Loucy (cell line): ENCODE measurements around the gene CCBE1.

Experiments
- H2AFZ ChIP-seq: fragments of 200-600 bp; sonication (generic); 2 replicates; pipeline ENCODE4 v1.6.0; 2016; ENCODE audit warnings: antibody characterized with exemption, mild to moderate bottlenecking, low read length, moderate library complexity
- H3F3A ChIP-seq: fragments of 200-600 bp; 2 replicates; pipeline ENCODE4 v1.6.0; 2016; ENCODE audit warnings: antibody characterized with exemption, low read depth, mild to moderate bottlenecking
- H3K27me3 ChIP-seq: fragments of 200-600 bp; sonication (generic); 2 replicates; pipeline ENCODE4 v1.6.1; 2014; ENCODE audit warnings: low read length, mild to moderate bottlenecking; ENCODE audit not compliant: insufficient read depth, poor library complexity, severe bottlenecking
- H3K36me3 ChIP-seq: fragments of 200-600 bp; sonication (generic); 2 replicates; pipeline ENCODE4 v1.6.1; 2016; ENCODE audit warnings: low read length; ENCODE audit not compliant: insufficient read depth
- H3K4me1 ChIP-seq: fragments of 200-600 bp; sonication (generic); 2 replicates; pipeline ENCODE4 v1.5.1; 2014; ENCODE audit warnings: low read length, mild to moderate bottlenecking; ENCODE audit not compliant: insufficient read depth, poor library complexity, severe bottlenecking
- H3K4me2 ChIP-seq: fragments of 200-600 bp; sonication (generic); 2 replicates; pipeline ENCODE4 v1.6.0; 2014; ENCODE audit warnings: antibody characterized with exemption, low read length, low read depth, mild to moderate bottlenecking; ENCODE audit not compliant: poor library complexity, severe bottlenecking
- H3K4me3 ChIP-seq: fragments of 200-600 bp; sonication (generic); 2 replicates; pipeline ENCODE4 v1.5.1; 2014; ENCODE audit warnings: low read length, mild to moderate bottlenecking, mixed read lengths; ENCODE audit not compliant: poor library complexity, severe bottlenecking
- H3K79me2 ChIP-seq: fragments of 200-600 bp; sonication (generic); 2 replicates; pipeline ENCODE4 v1.6.1; 2014; ENCODE audit warnings: low read length; ENCODE audit not compliant: insufficient read depth
- H3K9ac ChIP-seq: fragments of 200-600 bp; sonication (generic); 2 replicates; pipeline ENCODE4 v1.6.0; 2014; ENCODE audit warnings: mild to moderate bottlenecking, low read depth, low read length, moderate library complexity; ENCODE audit not compliant: poor library complexity, severe bottlenecking
- H3K9me2 ChIP-seq: fragments of 200-600 bp; sonication (generic); replicated peaks from 2 replicates; pipeline ENCODE4 v1.6.1; 2016; ENCODE audit warnings: low read depth, low read length, mixed read lengths
- H3K9me3 ChIP-seq: fragments of 200-600 bp; sonication (generic); 2 replicates; pipeline ENCODE4 v1.6.1; 2014; ENCODE audit warnings: mild to moderate bottlenecking, antibody characterized with exemption, low read length, low read depth; ENCODE audit not compliant: insufficient read depth
- H4K20me1 ChIP-seq: fragments of 200-600 bp; sonication (generic); 2 replicates; pipeline ENCODE4 v1.6.0; 2014; ENCODE audit warnings: antibody characterized with exemption, low read length, mild to moderate bottlenecking; ENCODE audit not compliant: insufficient read depth, poor library complexity, severe bottlenecking
- EZH2phosphoT487 ChIP-seq: fragments of 200-600 bp; IDR thresholded peaks from 2 replicates; pipeline ENCODE4 v1.6.1; 2018; ENCODE audit warnings: antibody characterized with exemption, mild to moderate bottlenecking, moderate library complexity, borderline replicate concordance
- TF ChIP-seq, protein P1 (sequence below): fragments of 200-600 bp; sonication (generic); conservative IDR thresholded peaks from 2 replicates; pipeline ENCODE4 v1.5.1; 2014; ENCODE audit warnings: mild to moderate bottlenecking, antibody characterized with exemption, low read length

Gene CCBE1

DNA sequence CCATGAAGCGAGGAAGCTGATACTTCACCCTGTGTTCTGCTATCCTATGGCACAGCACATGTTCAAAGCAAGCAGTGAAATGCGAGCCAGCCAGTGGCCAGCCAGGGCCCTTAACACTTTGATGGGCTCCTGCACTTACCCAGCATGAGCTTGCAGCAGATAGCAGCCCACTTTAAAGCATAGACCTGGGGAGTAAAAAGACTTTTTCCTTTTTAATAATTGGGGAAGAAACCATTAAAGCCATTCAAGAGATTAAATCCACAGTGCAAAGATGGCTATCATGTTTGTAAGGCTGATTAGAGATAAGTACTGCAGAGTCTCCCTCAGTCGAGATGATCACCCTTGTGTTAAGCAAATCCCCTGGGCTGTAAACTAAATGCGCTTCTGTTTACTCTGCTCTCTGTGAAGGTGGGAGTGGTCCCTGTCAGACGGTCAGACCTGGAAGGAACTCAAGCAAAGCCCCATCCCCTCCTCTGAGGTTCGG lies 15.7 kb downstream of the CCBE1 start:
- Histone ChIP-seq H3K4me1 (no peaks in the 10 kb centered on the region), H3F3A (no peaks in the 10 kb centered on the region), H3K9me2 (no peaks in the 10 kb centered on the region), H3K9me3 (no peaks in the 10 kb centered on the region), H2AFZ (no peak overlapping the region), H3K4me3 (no peak overlapping the region), H3K9ac (no peak overlapping the region), H3K27me3 (no peaks in the 10 kb centered on the region), H3K36me3 (no peaks in the 10 kb centered on the region), H3K4me2 (no peak overlapping the region), H3K79me2 (no peaks in the 10 kb centered on the region), H4K20me1 (no peaks in the 10 kb centered on the region)
- TF ChIP-seq EZH2phosphoT487, result no peak
- TF ChIP-seq, protein P1, sequence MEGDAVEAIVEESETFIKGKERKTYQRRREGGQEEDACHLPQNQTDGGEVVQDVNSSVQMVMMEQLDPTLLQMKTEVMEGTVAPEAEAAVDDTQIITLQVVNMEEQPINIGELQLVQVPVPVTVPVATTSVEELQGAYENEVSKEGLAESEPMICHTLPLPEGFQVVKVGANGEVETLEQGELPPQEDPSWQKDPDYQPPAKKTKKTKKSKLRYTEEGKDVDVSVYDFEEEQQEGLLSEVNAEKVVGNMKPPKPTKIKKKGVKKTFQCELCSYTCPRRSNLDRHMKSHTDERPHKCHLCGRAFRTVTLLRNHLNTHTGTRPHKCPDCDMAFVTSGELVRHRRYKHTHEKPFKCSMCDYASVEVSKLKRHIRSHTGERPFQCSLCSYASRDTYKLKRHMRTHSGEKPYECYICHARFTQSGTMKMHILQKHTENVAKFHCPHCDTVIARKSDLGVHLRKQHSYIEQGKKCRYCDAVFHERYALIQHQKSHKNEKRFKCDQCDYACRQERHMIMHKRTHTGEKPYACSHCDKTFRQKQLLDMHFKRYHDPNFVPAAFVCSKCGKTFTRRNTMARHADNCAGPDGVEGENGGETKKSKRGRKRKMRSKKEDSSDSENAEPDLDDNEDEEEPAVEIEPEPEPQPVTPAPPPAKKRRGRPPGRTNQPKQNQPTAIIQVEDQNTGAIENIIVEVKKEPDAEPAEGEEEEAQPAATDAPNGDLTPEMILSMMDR, result no peak

DNA sequence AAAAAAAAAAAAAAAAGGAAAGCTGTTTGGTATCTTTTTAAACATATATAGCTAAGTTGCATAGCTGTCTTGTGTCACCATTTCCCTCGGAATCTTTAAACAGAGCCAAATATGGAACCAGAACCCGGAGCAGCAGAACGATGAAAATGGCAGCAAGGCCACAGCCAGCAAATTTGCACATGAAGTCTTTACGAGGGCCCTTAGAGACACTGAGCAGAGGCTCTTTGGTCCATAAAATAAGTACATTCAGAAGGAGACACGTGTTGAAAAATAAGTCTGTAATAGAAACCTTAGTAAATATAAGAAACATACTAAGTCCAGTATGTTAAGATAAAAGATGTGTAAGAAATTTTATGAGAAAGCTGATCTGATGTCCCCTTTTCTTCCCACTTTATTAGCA lies 16.2 kb downstream of the CCBE1 start:
- Histone ChIP-seq H3K4me3 (no peak overlapping the region), H3K4me2 (no peak overlapping the region), H3K9ac (no peak overlapping the region), H3K9me3 (no peaks in the 10 kb centered on the region), H3K9me2 (no peaks in the 10 kb centered on the region), H4K20me1 (no peaks in the 10 kb centered on the region), H3K79me2 (no peaks in the 10 kb centered on the region), H3F3A (no peaks in the 10 kb centered on the region), H3K4me1 (no peaks in the 10 kb centered on the region), H3K27me3 (no peaks in the 10 kb centered on the region), H3K36me3 (no peaks in the 10 kb centered on the region), H2AFZ (no peak overlapping the region)
- TF ChIP-seq, protein P1, result no peak
- TF ChIP-seq EZH2phosphoT487, result no peak

DNA sequence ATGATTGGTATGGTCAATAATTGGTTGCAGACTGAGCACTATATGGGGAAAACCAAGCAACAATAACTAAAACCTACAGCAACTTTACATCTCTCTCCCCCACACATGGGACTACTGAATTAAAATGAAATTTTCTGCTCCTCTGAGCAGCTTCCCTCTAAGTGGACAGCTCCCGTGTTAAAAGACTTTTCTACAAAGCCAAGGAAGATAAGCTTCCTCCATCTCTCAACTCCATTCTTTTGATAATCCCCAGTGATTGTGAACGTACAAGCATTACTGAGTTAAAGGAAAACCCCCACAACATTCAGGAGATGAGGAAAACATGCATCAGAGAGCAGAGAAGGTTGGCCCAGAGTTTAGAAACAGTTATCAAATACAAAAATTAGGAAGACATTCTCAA lies 21.9 kb downstream of the CCBE1 start:
- H3K36me3 ChIP-seq, result no peaks in the 10 kb centered on the region
- H3K27me3 ChIP-seq, result no peaks in the 10 kb centered on the region
- no peak for TF ChIP-seq EZH2phosphoT487
- TF ChIP-seq, protein P1, result no peak
- H3K9me2 ChIP-seq, result no peaks in the 10 kb centered on the region
- no peak overlapping the region for H3K4me2 ChIP-seq
- no peaks in the 10 kb centered on the region for H3F3A ChIP-seq
- no peaks in the 10 kb centered on the region for H3K79me2 ChIP-seq
- H4K20me1 ChIP-seq, result no peaks in the 10 kb centered on the region
- H3K9me3 ChIP-seq, result no peaks in the 10 kb centered on the region
- H2AFZ ChIP-seq, result no peak overlapping the region
- H3K4me3 ChIP-seq, result no peak overlapping the region
- no peak overlapping the region for H3K9ac ChIP-seq
- H3K4me1 ChIP-seq, result no peaks in the 10 kb centered on the region
